Endothelial cell of umbilical vein (primary cell): ENCODE measurements around the gene ATRNL1. TPM values are rescaled to one million over a fixed set of nuclear protein-coding genes. Genes with fewer than 3 reads are reported as not detected.

Experiments used
- BruUV-seq: library from RNA; stranded (reverse); fragments of 400-500 nt; replicated peaks from 2 replicates; lab custom pipeline; 2021; lab: Mats Ljungman, UMichigan
- CTCF ChIA-PET: fragments of 300-600, 350-600 bp; sonication (Branson Sonifier 250); formaldehyde crosslinking; loops from one replicate; lab custom pipeline; 2021; ENCODE audit warnings: antibody characterized with exemption, inconsistent platforms; lab: Charles Lee
- POLR2A ChIA-PET: fragments of 300-600, 350-600 bp; sonication (Branson Sonifier 250); formaldehyde crosslinking; loops from one replicate; lab custom pipeline; 2021; ENCODE audit warnings: antibody characterized with exemption, inconsistent platforms; lab: Charles Lee
- DNase-seq: peaks from one replicate; pipeline ENCODE4 v3.0.0-alpha.2; 2011; ENCODE audit warnings: low read depth, low spot score
- FAIRE-seq: peaks from 2 replicates; lab custom pipeline; 2011; peaks lifted over from hg19 to GRCh38; lab: Jason Lieb, UNC
- H2AFZ ChIP-seq: 2 replicates; pipeline ENCODE4 v1.6.0; 2012; ENCODE audit warnings: low read depth, low read length, control low read depth, inconsistent platforms
- H3K27ac ChIP-seq: 2 replicates; pipeline ENCODE4 v1.5.1; 2011; ENCODE audit warnings: low read depth, mild to moderate bottlenecking, control low read depth, low read length, moderate library complexity; ENCODE audit not compliant: insufficient read depth
- H3K27me3 ChIP-seq, 2 experiments: 2 replicates each; pipeline versions ENCODE4 v1.6.0 to v1.6.1; 2011; ENCODE audit warnings: low read length in 2 of 2, mixed read lengths in 1 of 2; ENCODE audit not compliant: control insufficient read depth in 2 of 2, insufficient read depth in 2 of 2
- H3K36me3 ChIP-seq, 2 experiments: 2 replicates in 1 of 2; 3 replicates in 1 of 2; pipeline ENCODE4 v1.5.1; 2011; ENCODE audit warnings: low read length in 2 of 2, mild to moderate bottlenecking in 1 of 2, moderate library complexity in 1 of 2; ENCODE audit not compliant: control insufficient read depth in 2 of 2, insufficient read depth in 2 of 2; ENCODE audit errors: extremely low read depth in 1 of 2
- H3K4me1 ChIP-seq: 3 replicates; pipeline ENCODE4 v1.5.1; 2011; ENCODE audit warnings: mild to moderate bottlenecking, low read length; ENCODE audit not compliant: control insufficient read depth, insufficient read depth; ENCODE audit errors: extremely low read depth
- H3K4me2 ChIP-seq: 2 replicates; pipeline ENCODE4 v1.6.1; 2011; ENCODE audit warnings: low read length, control low read depth, mixed read lengths; ENCODE audit not compliant: insufficient read depth
- H3K4me3 ChIP-seq, 3 experiments: fragments of 200-600 bp in 1 of 3; sonication (generic), shearing (Covaris generic) in 1 of 3; replicated peaks in 1 of 3; 2 replicates each; pipeline ENCODE4 v1.5.1; 2011 to 2016; ENCODE audit warnings: control low read depth in 3 of 3, low read length in 3 of 3, mild to moderate bottlenecking in 2 of 3, inconsistent platforms in 1 of 3, low read depth in 1 of 3, moderate library complexity in 1 of 3; ENCODE audit not compliant: insufficient read depth in 1 of 3
- H3K79me2 ChIP-seq: 2 replicates; pipeline ENCODE4 v1.6.0; 2012; ENCODE audit warnings: low read length, inconsistent platforms; ENCODE audit not compliant: control insufficient read depth, insufficient read depth
- H3K9ac ChIP-seq: replicated peaks from 2 replicates; pipeline ENCODE3; 2011; ENCODE audit warnings: low read length, control low read depth; ENCODE audit not compliant: insufficient read depth; ENCODE audit errors: extremely low read depth
- H3K9me1 ChIP-seq: replicated peaks from 3 replicates; pipeline ENCODE4 v1.6.0; 2011; ENCODE audit warnings: mild to moderate bottlenecking, low read length; ENCODE audit not compliant: control insufficient read depth, insufficient read depth; ENCODE audit errors: extremely low read depth
- H3K9me3 ChIP-seq: replicated peaks from 2 replicates; pipeline ENCODE4 v1.5.1; 2012; ENCODE audit warnings: low read length, inconsistent platforms; ENCODE audit not compliant: control insufficient read depth, insufficient read depth
- H4K20me1 ChIP-seq: replicated peaks from 2 replicates; pipeline ENCODE3; 2011; ENCODE audit warnings: mild to moderate bottlenecking, low read length; ENCODE audit not compliant: control insufficient read depth, insufficient read depth; ENCODE audit errors: extremely low read depth
- EZH2 ChIP-seq: IDR thresholded peaks from 2 replicates; pipeline ENCODE4 v1.6.1; 2012; ENCODE audit warnings: borderline replicate concordance, low read depth, mild to moderate bottlenecking, moderate library complexity, low read length, inconsistent platforms; ENCODE audit not compliant: severe bottlenecking
- FOS ChIP-seq: IDR thresholded peaks from 2 replicates; pipeline ENCODE4 v1.6.1; 2011; ENCODE audit warnings: mild to moderate bottlenecking, low read length, moderate library complexity, borderline replicate concordance; ENCODE audit not compliant: insufficient read depth
- POLR2A ChIP-seq: IDR thresholded peaks from 2 replicates; pipeline ENCODE4 v1.6.1; 2012; ENCODE audit warnings: low read depth, mild to moderate bottlenecking, control low read depth, low read length
- POLR2AphosphoS5 ChIP-seq: IDR thresholded peaks from 2 replicates; pipeline ENCODE4 v1.6.1; 2012; ENCODE audit warnings: low read depth, mild to moderate bottlenecking, control low read depth, low read length, moderate library complexity; ENCODE audit not compliant: insufficient read depth
- dilution Hi-C: fragments of 300-500 bp; cut with MboI; formaldehyde crosslinking; loops from one replicate; pipeline ENCODE4 v1.15.0; 2019; ENCODE audit warnings: low sequenced_read_pairs; ENCODE audit not compliant: extremely low pct_ligation_motif_present
- intact Hi-C: fragments of 100-400 bp; cut with micrococcal nuclease; formaldehyde crosslinking; loops from one replicate; pipeline ENCODE4 v1.10.0; 2022
- polyA plus RNA-seq, 4 experiments: library from polyadenylated mRNA; depleted of rRNA in 3 of 4; stranded (reverse) in 3 of 4; unstranded in 1 of 4; fragments of >200 nt; gene quantifications; 2 replicates each; pipeline versions ENCODE4 v1.2.1 to v1.2.3, GENCODE V29; 2011 to 2012; ENCODE audit warnings: missing spikeins in 1 of 4
- total RNA-seq: library from RNA; stranded (reverse); gene quantifications from 2 replicates; pipeline ENCODE4 v1.2.3, GENCODE V29; 2021
- TF ChIP-seq, protein P1 (sequence below): IDR thresholded peaks from 2 replicates; pipeline ENCODE4 v1.6.1; 2011; ENCODE audit not compliant: insufficient read depth, insufficient read length

Gene ATRNL1
- total and polyA plus RNA-seq, 2 donors (not counting 3 experiments of a cell fraction or from before 2014, with no cell fraction given), result not detected

- CTCF ChIA-PET, result interaction anchor here (0.9 kb wide), 1 partner anchor 9 kb away, joined by 3 read pairs; no protein-coding TSS in a partner anchor
- Histone ChIP-seq H3K27me3 (no peaks in the 10 kb centered on the region), H3K4me2 (peak overlapping the region; percentile 19), H3K9ac (no peak overlapping the region), H3K9me3 (no peaks in the 10 kb centered on the region), H2AFZ (no peak overlapping the region), H3K36me3 (no peaks in the 10 kb centered on the region), H4K20me1 (no peaks in the 10 kb centered on the region), H3K4me1 (peaks cover 43% of the 10 kb centered on the region), H3K9me1 (no peaks in the 10 kb centered on the region), H3K79me2 (no peaks in the 10 kb centered on the region), H3K4me3 (no peak overlapping the region), H3K27ac (no peak overlapping the region)
- intact Hi-C loops (loop anchor here (2.0 to 5.0 kb wide), 2 partner anchors 16 to 335 kb away; partner anchors contain the start of gene GFRA1), dilution Hi-C loops (no loop called here)
- DNase-seq (peak; percentile 21), FAIRE-seq (no peak)
- BruUV-seq, result TSS peak; percentile 33
- TF ChIP-seq POLR2A (no peak), FOS (peak; percentile 39)
- POLR2A ChIA-PET, result no interaction called here
Measured at GRCh38 chr10:115936926-115937767, 844.0 kb downstream of the ATRNL1 start.

DNA sequence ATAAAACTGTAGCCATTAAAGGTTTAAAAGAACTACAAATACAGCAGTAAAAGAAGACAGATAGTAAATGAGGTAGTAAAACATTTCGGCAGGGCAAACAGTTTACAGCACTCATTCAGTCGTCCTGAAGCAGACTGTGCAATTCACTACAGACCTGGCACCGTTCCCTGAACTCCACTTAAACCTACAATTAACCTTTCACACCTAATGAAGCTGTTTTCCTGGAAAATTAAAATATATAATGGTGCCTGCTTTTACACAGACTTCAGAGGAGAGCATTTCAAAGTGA is 844.5 kb downstream of the ATRNL1 start:
- Histone ChIP-seq H3K9me1 (no peaks in the 10 kb centered on the region), H3K4me2 (no peak overlapping the region), H4K20me1 (no peaks in the 10 kb centered on the region), H3K9me3 (no peaks in the 10 kb centered on the region), H3K27me3 (no peaks in the 10 kb centered on the region), H3K9ac (no peak overlapping the region), H3K79me2 (no peaks in the 10 kb centered on the region), H3K4me1 (peaks cover 49% of the 10 kb centered on the region), H3K4me3 (no peak overlapping the region), H2AFZ (no peak overlapping the region), H3K27ac (no peak overlapping the region), H3K36me3 (no peaks in the 10 kb centered on the region)
- intact Hi-C loops (loop anchor here (2.0 to 5.0 kb wide), 2 partner anchors 15 to 335 kb away; partner anchors contain the start of gene GFRA1), dilution Hi-C loops (no loop called here)
- TF ChIP-seq EZH2 (no peak), POLR2AphosphoS5 (no peak)
- TF ChIP-seq, protein P1, sequence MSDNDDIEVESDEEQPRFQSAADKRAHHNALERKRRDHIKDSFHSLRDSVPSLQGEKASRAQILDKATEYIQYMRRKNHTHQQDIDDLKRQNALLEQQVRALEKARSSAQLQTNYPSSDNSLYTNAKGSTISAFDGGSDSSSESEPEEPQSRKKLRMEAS, result no peak
- no peak for DNase-seq
- ChIA-PET POLR2A (no interaction called here), CTCF (no interaction called here)
- BruUV-seq, result no TSS peak
- FAIRE-seq, result no peak
